ENCODE results near the gene CLDN20.

- TF ChIP-seq ZNF384 (IDR thresholded peaks at IDR 0.05) (no peak), SUZ12 (IDR thresholded peaks at IDR 0.05) (no peak), ARNT (IDR thresholded peaks at IDR 0.05) (no peak), SP1 (IDR thresholded peaks at IDR 0.05) (no peak), FOXM1 (IDR thresholded peaks at IDR 0.05; ENCODE audit: borderline replicate concordance) (no peak), CTBP1 (IDR thresholded peaks at IDR 0.05; ENCODE audit: borderline replicate concordance) (no peak), FOXA1 (IDR thresholded peaks at IDR 0.05) (no peak)
Measured at GRCh38 chr6:155303361-155303870, 39.6 kb downstream of the CLDN20 start.

Data from HEK293T (cell line).